ENCODE measurements around the gene GSAP. TPM values are rescaled to one million over a fixed set of nuclear protein-coding genes. Genes with fewer than 3 reads are reported as not detected.
"Not testable (repeated sequence)": the region's sequence is repeated elsewhere in the genome, so short reads cannot be mapped to it uniquely, and the experiment has no call there.

The GSAP gene
- total RNA-seq, 3 donors from 2014 or later: 8.0 to 16.7 (median 14.2) TPM

DNA sequence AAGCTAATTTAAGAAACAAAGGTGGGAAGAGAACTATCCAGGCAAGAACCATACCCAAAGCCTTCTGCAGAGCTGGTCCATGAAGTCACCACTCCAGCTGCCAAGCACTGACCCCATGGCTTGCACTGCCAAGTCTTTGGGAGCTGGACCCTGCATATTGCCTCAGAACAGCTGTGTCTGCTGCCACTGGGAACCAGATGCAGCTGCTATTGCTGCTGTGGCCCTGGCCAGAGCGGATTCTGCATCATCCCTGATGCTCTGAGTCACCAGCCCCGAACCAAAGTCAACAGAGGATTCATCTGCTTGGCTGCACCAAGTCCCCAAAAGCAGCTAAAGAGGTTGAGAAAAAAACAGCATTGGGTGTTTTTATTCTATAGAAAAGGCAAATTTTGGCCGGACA lies 39.2 kb upstream of the GSAP start:
- ATAC-seq (peak; percentile 63), DNase-seq (peak in 1 of 3 donors; percentile 59)
- intact Hi-C loops (cut with DNase I, micrococcal nuclease): no loop called here
- no peak for TF ChIP-seq CTCF (IDR thresholded peaks at IDR 0.05)
- H3K9me3 ChIP-seq: no peaks in the 10 kb centered on the region
- no peak overlapping the region for H3K4me3 ChIP-seq
- H3K36me3 ChIP-seq (ENCODE audit: low read depth): no peaks in the 10 kb centered on the region
- H3K4me1 ChIP-seq (ENCODE audit: low read depth): no peaks in the 10 kb centered on the region

- Histone ChIP-seq H3K4me1 (ENCODE audit: low read depth) (no peaks in the 10 kb centered on the region), H3K4me3 (no peak overlapping the region), H3K36me3 (ENCODE audit: low read depth) (no peaks in the 10 kb centered on the region), H3K9me3 (no peaks in the 10 kb centered on the region)
- intact Hi-C loops (cut with DNase I, micrococcal nuclease): no loop called here
- TF ChIP-seq CTCF (IDR thresholded peaks at IDR 0.05): no peak
- DNase-seq: no peak
- ATAC-seq: peak; percentile 33
Measured at GRCh38 chr7:77454802-77455201, 38.7 kb upstream of the GSAP start.

- ATAC-seq (peak; percentile 24), DNase-seq (no peak)
- Histone ChIP-seq H3K9me3 (no peaks in the 10 kb centered on the region), H3K4me1 (ENCODE audit: low read depth) (no peaks in the 10 kb centered on the region), H3K36me3 (ENCODE audit: low read depth) (no peaks in the 10 kb centered on the region), H3K4me3 (no peak overlapping the region)
- intact Hi-C loops (cut with DNase I, micrococcal nuclease): no loop called here
- TF ChIP-seq CTCF (IDR thresholded peaks at IDR 0.05): no peak
Measured at GRCh38 chr7:77453531-77453930, 37.4 kb upstream of the GSAP start.

DNA sequence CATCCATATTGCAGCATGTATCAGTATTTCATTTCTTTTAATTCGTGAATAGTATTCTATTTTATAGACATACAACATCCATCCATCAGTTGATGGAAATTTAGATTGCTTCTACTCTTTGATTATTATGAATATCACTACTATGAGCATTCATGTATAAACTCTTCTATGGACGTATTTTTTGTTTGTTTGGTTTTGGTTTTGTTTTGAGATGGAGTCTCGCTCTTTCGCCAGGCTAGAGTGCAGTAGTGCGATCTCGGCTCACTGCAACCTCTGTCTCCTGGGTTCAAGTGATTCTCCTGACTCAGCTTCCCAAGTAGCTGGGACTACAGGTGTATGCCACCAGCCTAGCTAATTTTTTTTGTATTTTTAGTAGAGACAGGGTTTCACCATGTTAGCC lies 35.8 kb upstream of the GSAP start:
- H3K9me3 ChIP-seq; ATAC-seq; intact Hi-C loops (cut with DNase I, micrococcal nuclease): not testable (repeated sequence)

DNA sequence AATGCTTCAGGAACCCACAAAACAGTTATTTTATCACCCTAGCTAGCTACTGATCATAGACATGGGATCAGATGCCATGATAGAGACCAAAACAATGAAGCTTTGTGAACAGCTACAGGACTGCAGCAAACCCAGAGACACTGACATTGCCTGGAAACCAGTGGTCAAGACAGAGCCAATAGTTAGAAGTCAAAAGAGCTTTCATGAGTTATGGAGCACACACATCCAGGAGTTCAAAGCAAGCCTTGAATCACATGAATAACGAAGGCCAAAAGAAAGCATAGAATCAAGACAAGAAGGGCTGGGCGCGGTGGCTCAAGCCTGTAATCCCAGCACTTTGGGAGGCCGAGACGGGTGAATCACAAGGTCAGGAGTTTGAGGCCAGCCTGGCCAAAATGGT lies 34.5 kb upstream of the GSAP start:
- ATAC-seq (no peak), DNase-seq (no peak)
- Histone ChIP-seq H3K4me3 (no peak overlapping the region), H3K9me3 (no peaks in the 10 kb centered on the region), H3K36me3 (ENCODE audit: low read depth) (no peaks in the 10 kb centered on the region), H3K4me1 (ENCODE audit: low read depth) (no peaks in the 10 kb centered on the region)
- intact Hi-C loops (cut with DNase I, micrococcal nuclease): no loop called here
- no peak for TF ChIP-seq CTCF (IDR thresholded peaks at IDR 0.05)

More for the DNA sequence above, 35.8 kb upstream of the GSAP start:
- H3K4me3 ChIP-seq; H3K36me3 ChIP-seq (ENCODE audit: low read depth); H3K4me1 ChIP-seq (ENCODE audit: low read depth); DNase-seq: not testable (repeated sequence)

DNA sequence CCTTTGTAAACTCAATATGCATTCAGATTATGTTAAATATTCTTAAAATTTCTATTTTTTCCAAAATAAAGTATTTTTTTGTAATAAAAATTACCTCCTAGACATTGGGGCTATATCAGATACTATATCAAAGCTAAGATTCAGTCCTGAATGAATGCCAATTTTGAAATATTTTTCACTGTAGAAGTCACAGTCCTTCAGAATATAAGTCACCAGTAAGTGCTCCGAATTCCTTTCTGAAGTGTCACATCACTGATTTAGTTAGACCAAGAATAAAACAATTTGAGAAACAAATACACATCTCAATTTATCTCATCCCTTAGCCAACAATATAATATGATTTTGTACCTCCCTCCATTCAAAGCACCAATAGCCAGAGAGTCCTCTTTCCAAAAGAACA lies 33.9 kb upstream of the GSAP start:
- ATAC-seq (no peak), DNase-seq (no peak)
- no peaks in the 10 kb centered on the region for H3K36me3 ChIP-seq (ENCODE audit: low read depth)
- TF ChIP-seq CTCF (IDR thresholded peaks at IDR 0.05): no peak
- no peaks in the 10 kb centered on the region for H3K4me1 ChIP-seq (ENCODE audit: low read depth)
- H3K4me3 ChIP-seq: no peak overlapping the region
- H3K9me3 ChIP-seq: no peaks in the 10 kb centered on the region
- intact Hi-C loops (cut with DNase I, micrococcal nuclease): no loop called here
